DMS79 (cell line): ENCODE data around the gene LSAMP.

Experiments
- DNase-seq: peaks from one replicate; lab custom pipeline; 2025; lab: John Stamatoyannopoulos, UW

LSAMP gene

GRCh38 chr3:116291141-116291540, 154.1 kb downstream of the LSAMP start:
- DNase-seq, result no peak

DNA sequence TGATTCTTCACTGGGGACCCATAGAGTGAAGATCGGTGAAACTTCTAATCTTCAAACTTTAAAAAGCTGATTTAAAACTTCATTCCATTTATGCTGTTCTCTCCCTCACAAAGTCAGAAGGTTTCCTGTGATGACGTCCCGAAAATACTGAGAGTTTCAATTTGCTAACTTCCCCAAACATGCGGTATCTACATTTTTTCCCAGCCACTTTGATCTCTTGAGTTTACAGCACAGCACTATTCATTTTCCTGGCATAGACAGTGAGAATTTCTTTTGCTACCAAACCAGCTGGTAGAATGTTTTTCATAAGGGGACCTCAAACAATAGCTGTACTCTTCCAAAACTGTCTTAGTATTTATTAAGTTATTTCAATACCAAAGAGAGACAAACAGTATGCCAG, 156.8 kb downstream of the LSAMP start:
- DNase-seq, result no peak

GRCh38 chr3:116285781-116286421, 159.4 kb downstream of the LSAMP start:
- DNase-seq, result no peak

DNA sequence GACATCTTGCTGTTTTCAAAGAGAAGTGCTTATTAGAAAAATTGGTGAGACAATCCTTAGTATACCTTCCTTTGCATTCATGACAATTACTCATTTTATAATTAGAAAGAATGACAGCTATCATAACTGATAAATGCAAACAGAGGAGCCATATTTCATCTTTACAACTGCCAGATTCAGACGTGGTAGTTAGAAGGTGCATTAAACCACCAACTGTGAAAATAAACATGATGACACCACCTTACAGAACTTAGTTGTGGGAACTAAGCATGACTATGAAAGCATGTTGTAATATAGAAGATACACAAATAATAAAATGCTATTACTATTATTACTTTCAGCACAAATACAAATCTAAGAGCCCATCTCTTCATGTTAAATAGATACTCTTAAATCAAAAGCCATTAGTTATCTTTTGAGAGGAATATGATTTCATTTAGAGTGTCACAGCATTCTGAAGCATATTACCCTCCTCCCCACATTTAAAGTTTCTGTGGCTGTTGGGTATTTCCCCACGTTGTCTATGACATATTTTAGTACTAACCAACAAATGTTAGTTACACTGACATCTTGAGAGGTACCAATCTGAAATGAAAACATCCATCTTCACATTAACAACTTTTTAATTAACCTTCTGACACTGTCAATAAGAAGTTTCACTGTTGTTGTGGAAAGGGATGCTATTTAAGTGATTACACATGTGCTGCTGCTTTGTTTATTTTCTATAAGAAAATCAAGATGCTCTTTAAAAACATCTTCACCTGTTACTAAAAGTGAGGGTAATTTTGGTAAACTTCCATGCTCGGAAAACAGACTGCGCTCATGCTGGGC, 163.8 kb downstream of the LSAMP start:
- DNase-seq, result no peak

GRCh38 chr3:116280130-116280740, 165.1 kb downstream of the LSAMP start:
- DNase-seq, result no peak

DNA sequence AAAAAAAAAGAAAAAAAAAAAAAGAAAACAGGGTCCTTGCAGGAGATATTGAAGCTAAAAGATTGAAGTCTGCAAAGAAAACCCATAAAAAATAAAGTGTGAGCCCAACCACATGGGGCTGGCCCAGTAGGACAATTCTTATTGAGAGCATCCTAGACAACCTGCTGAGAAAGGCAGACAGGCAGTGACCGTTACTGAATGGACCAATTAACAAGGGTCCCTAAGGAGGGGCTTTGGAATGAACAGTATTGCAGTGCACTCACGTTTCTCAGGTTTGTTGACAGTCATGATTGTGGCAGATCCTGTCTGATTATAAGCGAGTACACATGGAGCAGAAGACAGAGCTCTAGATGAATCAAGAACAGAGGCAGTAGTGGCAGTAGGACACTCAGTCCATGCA, 168.6 kb downstream of the LSAMP start:
- DNase-seq, result no peak

GRCh38 chr3:116270056-116270455, 175.2 kb downstream of the LSAMP start:
- no peak for DNase-seq

GRCh38 chr3:116267116-116267515, 178.2 kb downstream of the LSAMP start:
- DNase-seq, result no peak

DNA sequence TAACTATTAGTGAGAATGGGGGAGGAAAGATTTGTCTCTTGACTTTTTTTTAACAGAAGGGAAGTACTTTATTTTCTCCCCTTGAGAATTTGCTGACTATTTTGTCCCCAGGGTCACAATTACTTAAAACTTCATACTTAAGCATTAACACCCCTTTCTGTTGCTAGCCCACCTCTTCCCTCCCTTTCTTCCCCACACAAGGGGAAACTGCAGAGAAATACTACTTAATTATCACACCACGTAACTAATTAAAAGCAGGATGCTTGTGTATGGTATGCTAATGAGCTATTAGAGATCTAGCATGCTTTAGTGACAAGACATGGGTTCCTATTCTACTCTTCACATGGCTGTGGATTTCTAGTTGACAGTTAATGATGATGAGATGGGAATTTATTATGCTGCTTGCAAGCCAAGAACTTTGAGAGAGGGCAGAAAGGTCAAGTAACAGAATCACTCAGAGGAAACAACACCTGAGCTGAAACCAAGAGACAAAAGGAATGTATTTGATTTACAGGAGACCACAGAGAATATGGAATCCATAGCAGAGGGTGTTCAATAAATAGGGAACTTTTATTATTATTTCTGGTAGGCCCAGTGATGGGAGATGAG, 179.2 kb downstream of the LSAMP start:
- DNase-seq, result no peak

- DNase-seq, result no peak
Observed at GRCh38 chr3:116265320-116265695, 180.0 kb downstream of the LSAMP start.

DNA sequence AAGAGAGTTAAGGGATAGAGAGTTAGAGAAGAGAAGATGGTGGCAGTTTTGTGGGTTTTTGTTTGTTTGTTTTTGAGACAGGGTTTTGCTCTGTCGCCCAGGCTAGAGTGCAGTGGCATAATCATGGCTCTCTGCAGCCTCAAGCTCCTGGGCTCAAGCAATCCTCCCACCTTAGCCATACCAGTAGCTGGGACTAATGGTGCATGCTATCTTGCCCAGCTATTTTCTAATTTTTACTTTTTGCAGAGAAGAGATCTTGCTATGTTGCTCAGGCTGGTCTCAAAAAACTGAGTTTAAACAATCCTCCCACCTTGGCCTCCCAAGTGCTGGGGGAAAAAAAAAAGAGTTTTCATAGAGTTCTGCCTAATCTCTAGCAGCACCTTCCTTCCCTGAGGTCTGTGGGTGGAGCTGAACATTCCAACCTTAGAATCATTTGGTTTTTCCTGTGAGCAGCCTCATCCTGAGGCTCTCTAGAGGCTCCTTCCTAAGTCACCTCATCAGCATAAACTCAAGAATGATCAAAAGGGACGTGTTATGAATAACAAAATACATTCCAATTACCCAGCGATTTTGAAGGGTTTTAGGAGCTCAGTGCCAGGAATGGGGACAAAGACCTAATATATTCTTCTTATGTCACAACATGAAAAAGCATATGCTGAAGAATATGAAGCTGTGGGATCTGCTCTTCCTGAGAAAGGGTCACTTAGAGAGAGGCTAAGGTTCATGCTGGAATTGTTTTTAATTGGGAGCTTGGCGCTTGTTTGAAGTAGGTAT, 180.6 kb downstream of the LSAMP start:
- DNase-seq, result no peak

- no peak for DNase-seq
Observed at GRCh38 chr3:116263842-116264545, 181.3 kb downstream of the LSAMP start.

GRCh38 chr3:116260491-116260890, 184.8 kb downstream of the LSAMP start:
- DNase-seq, result no peak

- DNase-seq, result no peak
Observed at GRCh38 chr3:116259984-116260383, 185.3 kb downstream of the LSAMP start.

GRCh38 chr3:116256843-116257485, 188.3 kb downstream of the LSAMP start:
- no peak for DNase-seq

- DNase-seq, result no peak
Observed at GRCh38 chr3:116254541-116254940, 190.7 kb downstream of the LSAMP start.

DNA sequence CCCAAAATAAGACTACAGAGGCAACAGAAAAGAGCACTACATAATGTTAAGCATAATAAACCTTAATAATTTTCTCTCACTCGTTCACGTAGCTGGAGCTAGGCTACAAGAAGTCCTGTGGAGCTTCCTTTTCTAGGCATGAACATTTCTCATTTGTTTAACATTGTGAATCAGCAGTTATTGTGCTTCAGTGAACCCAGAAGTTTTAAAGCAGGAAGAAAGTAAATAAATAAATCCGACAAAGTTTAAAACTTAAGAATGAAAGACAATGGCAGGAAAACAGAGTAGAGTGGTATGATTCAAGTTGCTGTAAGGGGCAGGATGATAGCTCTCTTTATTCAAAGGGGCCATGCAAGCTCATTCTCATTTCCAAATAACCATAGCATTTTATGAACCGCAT, 191.8 kb downstream of the LSAMP start:
- DNase-seq, result peak; percentile 40

- no peak for DNase-seq
Observed at GRCh38 chr3:116247605-116248004, 197.7 kb downstream of the LSAMP start.

- DNase-seq, result no peak
Observed at GRCh38 chr3:116246406-116246980, 198.8 kb downstream of the LSAMP start.

DNA sequence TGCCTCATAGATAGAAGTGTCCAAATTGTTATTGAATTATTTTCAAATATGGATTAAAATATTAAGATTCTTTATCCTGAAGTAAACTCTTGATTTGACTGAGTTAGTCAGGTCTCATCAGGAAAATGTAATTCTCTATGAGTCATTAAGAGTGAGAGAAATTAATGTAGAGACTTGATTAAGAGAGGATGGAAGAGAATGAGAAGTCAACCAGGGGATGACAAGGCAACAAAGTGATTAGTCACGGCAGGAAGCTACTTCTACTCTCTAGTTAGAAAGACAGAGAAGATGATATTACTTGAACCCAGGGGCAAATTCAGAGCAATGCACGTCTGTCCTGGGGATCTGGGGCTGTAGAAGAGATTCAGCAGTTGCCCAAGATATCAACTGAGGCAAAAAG, 202.5 kb downstream of the LSAMP start:
- no peak for DNase-seq

DNA sequence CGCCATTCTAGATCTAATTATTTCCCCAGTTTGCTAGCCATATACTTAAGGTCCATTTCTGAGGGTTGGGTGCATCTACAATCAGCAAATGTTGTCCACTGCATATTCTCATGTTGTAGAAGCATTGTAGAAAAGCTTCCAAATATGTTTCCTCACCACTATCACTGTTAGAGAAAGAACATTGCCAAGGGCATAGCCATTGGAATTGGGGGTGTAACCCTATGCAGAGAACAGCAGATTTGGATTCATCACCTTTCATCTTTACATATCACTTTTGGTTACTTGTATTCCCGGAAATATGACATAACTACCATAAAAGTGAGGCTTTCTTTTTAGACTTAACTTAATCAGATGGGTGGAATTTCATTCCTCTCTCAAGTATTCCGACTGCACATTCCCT, 203.6 kb downstream of the LSAMP start:
- DNase-seq, result no peak
